Fibroblast of lung (primary cell): ENCODE data around the gene PLS1. TPM values are rescaled to one million over a fixed set of nuclear protein-coding genes. Genes with fewer than 3 reads are reported as not detected.

Experiments
- DNase-seq, 2 donors: peaks; one replicate each; pipeline versions ENCODE4 v3.0.0 to v3.0.0-alpha.2; 2010; ENCODE audit warnings: low read depth in 2 of 2
- H2AFZ ChIP-seq: 2 replicates; pipeline ENCODE4 v1.5.1; 2012; ENCODE audit warnings: low read length, control low read depth, inconsistent platforms
- H3K27ac ChIP-seq: 2 replicates; pipeline ENCODE4 v1.5.1; 2011; ENCODE audit warnings: low read length, control low read depth; ENCODE audit not compliant: insufficient read depth
- H3K27me3 ChIP-seq: 2 replicates; pipeline ENCODE4 v1.5.1; 2011; ENCODE audit warnings: mild to moderate bottlenecking, low read length; ENCODE audit not compliant: control insufficient read depth, insufficient read depth
- H3K36me3 ChIP-seq: 2 replicates; pipeline ENCODE4 v1.5.1; 2011; ENCODE audit warnings: low read length; ENCODE audit not compliant: control insufficient read depth, insufficient read depth
- H3K4me1 ChIP-seq: 2 replicates; pipeline ENCODE4 v1.5.1; 2011; ENCODE audit warnings: low read length; ENCODE audit not compliant: control insufficient read depth, insufficient read depth; ENCODE audit errors: extremely low read depth
- H3K4me2 ChIP-seq: 2 replicates; pipeline ENCODE4 v1.5.1; 2011; ENCODE audit warnings: low read length, control low read depth; ENCODE audit not compliant: insufficient read depth; ENCODE audit errors: extremely low read depth
- H3K4me3 ChIP-seq, 4 experiments: fragments of 200-600 bp in 1 of 4; sonication (generic) in 1 of 4; replicated peaks in 1 of 4; 2 replicates each; pipeline ENCODE4 v1.5.1; 2011 to 2016; ENCODE audit warnings: low read length in 4 of 4, low read depth in 3 of 4, mild to moderate bottlenecking in 3 of 4, control low read depth in 2 of 4, inconsistent platforms in 1 of 4, mixed read lengths in 1 of 4; ENCODE audit not compliant: insufficient read depth in 1 of 4; ENCODE audit errors: control extremely low read depth in 1 of 4
- H3K79me2 ChIP-seq: 2 replicates; pipeline ENCODE4 v1.5.1; 2012; ENCODE audit warnings: mild to moderate bottlenecking, low read length, inconsistent platforms; ENCODE audit not compliant: control insufficient read depth, insufficient read depth
- H3K9ac ChIP-seq: 2 replicates; pipeline ENCODE4 v1.5.1; 2011; ENCODE audit warnings: mild to moderate bottlenecking, low read length, control low read depth; ENCODE audit not compliant: insufficient read depth
- H3K9me3 ChIP-seq: 2 replicates; pipeline ENCODE4 v1.5.1; 2012; ENCODE audit warnings: low read depth, low read length; ENCODE audit not compliant: control insufficient read depth, insufficient read depth
- H4K20me1 ChIP-seq: 2 replicates; pipeline ENCODE4 v1.5.1; 2011; ENCODE audit warnings: low read length; ENCODE audit not compliant: control insufficient read depth, insufficient read depth; ENCODE audit errors: extremely low read depth
- EZH2 ChIP-seq: IDR thresholded peaks from 2 replicates; pipeline ENCODE4 v1.5.1; 2012; ENCODE audit warnings: low read length, control low read depth, mild to moderate bottlenecking; ENCODE audit errors: missing control alignments
- polyA plus RNA-seq, 2 donors: library from polyadenylated mRNA; depleted of rRNA in 1 of 2; stranded (reverse) in 1 of 2; unstranded in 1 of 2; fragments of >200 nt; gene quantifications; 2 replicates each; pipeline ENCODE4 v1.2.1, GENCODE V29; 2011 to 2012; ENCODE audit warnings: missing spikeins in 1 of 2
- total RNA-seq: library from RNA; depleted of rRNA; stranded (reverse); fragments of >200 nt; gene quantifications from 2 replicates; pipeline ENCODE4 v1.2.1, GENCODE V29; 2014
- TF ChIP-seq, protein P1 (sequence below), 2 donors: IDR thresholded peaks in 1 of 2; conservative IDR thresholded peaks in 1 of 2; 1 replicate in 1 of 2; 2 replicates in 1 of 2; pipeline ENCODE4 v1.5.1; 2011 to 2012; ENCODE audit warnings: low read length in 2 of 2, control low read depth in 1 of 2, inconsistent platforms in 1 of 2, low read depth in 1 of 2, mild to moderate bottlenecking in 1 of 2

The PLS1 gene
- total and polyA plus RNA-seq, 2 donors (not counting 1 experiment from before 2014, with no cell fraction given) = 0.59 to 0.83 TPM

DNA sequence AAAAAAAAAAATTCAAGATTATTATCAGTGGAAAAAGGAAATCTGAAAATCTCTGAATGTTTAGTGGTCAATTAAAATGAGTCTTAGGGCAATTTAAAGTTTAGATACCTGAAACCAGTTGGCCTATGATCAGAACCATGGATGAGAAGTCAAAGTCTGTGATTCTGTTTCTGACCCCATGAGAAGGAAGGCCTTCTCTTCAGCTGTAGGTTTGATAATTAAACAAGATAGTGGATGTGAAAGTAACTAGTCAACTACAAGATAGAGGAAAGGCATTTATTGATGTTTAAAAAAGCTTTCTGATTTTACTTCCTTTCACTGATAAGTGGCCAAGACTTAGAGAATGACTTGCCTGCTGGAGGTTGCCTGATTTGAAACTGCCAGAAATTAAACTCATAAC is 8.7 kb downstream of the PLS1 start:
- Histone ChIP-seq H4K20me1 (no peaks in the 10 kb centered on the region), H3K9me3 (no peaks in the 10 kb centered on the region), H3K4me3 (no peak overlapping the region), H3K27ac (no peak overlapping the region), H3K27me3 (no peaks in the 10 kb centered on the region), H3K4me1 (no peaks in the 10 kb centered on the region), H2AFZ (no peak overlapping the region), H3K9ac (no peak overlapping the region), H3K79me2 (no peaks in the 10 kb centered on the region), H3K4me2 (no peak overlapping the region), H3K36me3 (no peaks in the 10 kb centered on the region)
- DNase-seq = no peak
- no peak for TF ChIP-seq EZH2

DNA sequence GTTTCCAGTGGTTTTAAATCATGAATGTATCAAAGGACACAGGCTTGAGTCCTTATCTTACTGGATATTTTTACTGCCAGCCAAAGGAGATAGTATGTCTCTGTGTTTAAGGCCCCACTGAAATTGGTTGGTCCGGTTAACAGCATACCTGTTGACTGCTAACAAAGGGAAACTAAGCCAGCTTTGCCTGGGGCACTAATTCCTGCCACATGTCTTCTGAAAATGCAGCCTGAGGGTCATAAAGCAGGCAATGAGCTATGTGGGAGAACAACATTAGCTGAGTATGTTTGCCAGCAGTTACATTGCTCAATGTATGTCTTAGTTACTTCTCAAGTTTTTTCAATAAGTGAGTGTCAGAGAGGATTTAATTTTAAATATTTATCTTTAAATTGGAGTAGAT is 12.4 kb downstream of the PLS1 start:
- no peaks in the 10 kb centered on the region for H3K79me2 ChIP-seq
- TF ChIP-seq, protein P1, sequence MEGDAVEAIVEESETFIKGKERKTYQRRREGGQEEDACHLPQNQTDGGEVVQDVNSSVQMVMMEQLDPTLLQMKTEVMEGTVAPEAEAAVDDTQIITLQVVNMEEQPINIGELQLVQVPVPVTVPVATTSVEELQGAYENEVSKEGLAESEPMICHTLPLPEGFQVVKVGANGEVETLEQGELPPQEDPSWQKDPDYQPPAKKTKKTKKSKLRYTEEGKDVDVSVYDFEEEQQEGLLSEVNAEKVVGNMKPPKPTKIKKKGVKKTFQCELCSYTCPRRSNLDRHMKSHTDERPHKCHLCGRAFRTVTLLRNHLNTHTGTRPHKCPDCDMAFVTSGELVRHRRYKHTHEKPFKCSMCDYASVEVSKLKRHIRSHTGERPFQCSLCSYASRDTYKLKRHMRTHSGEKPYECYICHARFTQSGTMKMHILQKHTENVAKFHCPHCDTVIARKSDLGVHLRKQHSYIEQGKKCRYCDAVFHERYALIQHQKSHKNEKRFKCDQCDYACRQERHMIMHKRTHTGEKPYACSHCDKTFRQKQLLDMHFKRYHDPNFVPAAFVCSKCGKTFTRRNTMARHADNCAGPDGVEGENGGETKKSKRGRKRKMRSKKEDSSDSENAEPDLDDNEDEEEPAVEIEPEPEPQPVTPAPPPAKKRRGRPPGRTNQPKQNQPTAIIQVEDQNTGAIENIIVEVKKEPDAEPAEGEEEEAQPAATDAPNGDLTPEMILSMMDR (conservative IDR thresholded peaks at IDR 0.05 in 1 of 2, IDR thresholded peaks at IDR 0.05 in 1 of 2; ENCODE audit: low read depth in 1 of 2, low read length in 2 of 2) = no peak
- no peak for TF ChIP-seq EZH2

DNA sequence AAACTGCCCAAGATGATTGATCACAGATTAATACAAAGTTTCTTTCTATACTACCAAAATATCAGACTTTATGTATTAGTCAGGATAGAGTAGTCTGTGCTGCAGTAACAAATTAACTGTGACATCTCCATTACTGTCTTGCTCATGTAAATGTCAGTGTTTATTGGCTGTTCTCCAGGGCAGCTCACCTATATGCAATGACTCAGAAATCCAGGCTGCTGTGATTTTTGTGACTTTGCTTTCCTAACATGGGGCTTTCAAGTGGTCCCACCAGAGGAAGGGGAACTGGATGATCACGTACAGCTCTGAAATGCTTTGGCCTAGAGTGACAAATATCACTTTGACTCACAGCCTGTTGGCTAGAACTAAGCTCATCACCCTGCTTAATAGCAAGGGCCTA is 12.9 kb downstream of the PLS1 start:
- DNase-seq = no peak
- Histone ChIP-seq H3K9me3 (no peaks in the 10 kb centered on the region), H2AFZ (no peak overlapping the region), H3K4me2 (no peak overlapping the region), H3K27me3 (no peaks in the 10 kb centered on the region), H3K36me3 (no peaks in the 10 kb centered on the region), H4K20me1 (no peaks in the 10 kb centered on the region), H3K4me3 (no peak overlapping the region), H3K79me2 (no peaks in the 10 kb centered on the region), H3K4me1 (no peaks in the 10 kb centered on the region), H3K27ac (no peak overlapping the region), H3K9ac (no peak overlapping the region)
- TF ChIP-seq, protein P1 (conservative IDR thresholded peaks at IDR 0.05 in 1 of 2, IDR thresholded peaks at IDR 0.05 in 1 of 2; ENCODE audit: low read depth in 1 of 2, low read length in 2 of 2) = no peak
- TF ChIP-seq EZH2 = no peak

More for the DNA sequence above, 12.4 kb downstream of the PLS1 start:
- no peaks in the 10 kb centered on the region for H3K4me1 ChIP-seq
- no peak overlapping the region for H3K27ac ChIP-seq
- no peaks in the 10 kb centered on the region for H3K9me3 ChIP-seq
- no peaks in the 10 kb centered on the region for H3K36me3 ChIP-seq
- H4K20me1 ChIP-seq = no peaks in the 10 kb centered on the region
- H3K27me3 ChIP-seq = no peaks in the 10 kb centered on the region
- no peak overlapping the region for H3K4me3 ChIP-seq
- H3K4me2 ChIP-seq = no peak overlapping the region
- peak in 1 of 2 donors; percentile 8 for DNase-seq
- no peak overlapping the region for H3K9ac ChIP-seq
- no peak overlapping the region for H2AFZ ChIP-seq
